HG03432 (cell line): Measurements from ENCODE around the gene DNAH9.
"Not testable (repeated sequence)": the region's sequence is repeated elsewhere in the genome, so short reads cannot be mapped to it uniquely, and the experiment has no call there.

Source experiments
- ATAC-seq: cut with Tn5 transposase; IDR thresholded peaks from one replicate; pipeline ENCODE4 v1.9.1; 2021; ENCODE audit warnings: mild to moderate bottlenecking, moderate library complexity; ENCODE audit not compliant: unreplicated experiment

The DNAH9 gene

GRCh38 chr17:11900041-11900476, 301.8 kb downstream of the DNAH9 start:
- ATAC-seq, result no peak

GRCh38 chr17:11900655-11901054, 302.4 kb downstream of the DNAH9 start:
- ATAC-seq, result no peak

GRCh38 chr17:11901931-11902330, 303.7 kb downstream of the DNAH9 start:
- ATAC-seq, result no peak

GRCh38 chr17:11908711-11909146, 310.5 kb downstream of the DNAH9 start:
- no peak for ATAC-seq

GRCh38 chr17:11909348-11909747, 311.1 kb downstream of the DNAH9 start:
- ATAC-seq, result no peak

GRCh38 chr17:11916091-11916490, 317.8 kb downstream of the DNAH9 start:
- ATAC-seq, result no peak

- no peak for ATAC-seq
Observed at GRCh38 chr17:11917415-11917814, 319.1 kb downstream of the DNAH9 start.

GRCh38 chr17:11921296-11921695, 323.0 kb downstream of the DNAH9 start:
- no peak for ATAC-seq

- no peak for ATAC-seq
Observed at GRCh38 chr17:11922638-11923037, 324.4 kb downstream of the DNAH9 start.

GRCh38 chr17:11924076-11924475, 325.8 kb downstream of the DNAH9 start:
- no peak for ATAC-seq

GRCh38 chr17:11925262-11926021, 327.2 kb downstream of the DNAH9 start:
- no peak for ATAC-seq

- no peak for ATAC-seq
Observed at GRCh38 chr17:11928436-11928835, 330.2 kb downstream of the DNAH9 start.

- no peak for ATAC-seq
Observed at GRCh38 chr17:11932337-11932898, 334.1 kb downstream of the DNAH9 start.

- ATAC-seq, result no peak
Observed at GRCh38 chr17:11935734-11936406, 337.6 kb downstream of the DNAH9 start.

GRCh38 chr17:11940904-11941303, 342.6 kb downstream of the DNAH9 start:
- ATAC-seq, result no peak

- ATAC-seq, result not testable (repeated sequence)
Observed at GRCh38 chr17:11943086-11943485, 344.8 kb downstream of the DNAH9 start.

GRCh38 chr17:11943759-11944347, 345.6 kb downstream of the DNAH9 start:
- ATAC-seq, result no peak

GRCh38 chr17:11944587-11944986, 346.3 kb downstream of the DNAH9 start:
- ATAC-seq, result no peak

- ATAC-seq, result no peak
Observed at GRCh38 chr17:11948789-11949188, 350.5 kb downstream of the DNAH9 start.

- not testable (repeated sequence) for ATAC-seq
Observed at GRCh38 chr17:11949571-11949970, 351.3 kb downstream of the DNAH9 start.

- ATAC-seq, result no peak
Observed at GRCh38 chr17:11950771-11951519, 352.7 kb downstream of the DNAH9 start.
